ENCODE data around the gene CAP2.

Gene CAP2

GRCh38 chr6:17503051-17503450 lies 109.7 kb downstream of the CAP2 start:
- no peak for TF ChIP-seq CTCF (IDR thresholded peaks at IDR 0.05; ENCODE audit: control insufficient read depth, insufficient read depth, low read depth, low read length, missing control alignments)
- DNase-seq (ENCODE audit: low read depth): no peak
- H3K4me3 ChIP-seq (ENCODE audit: control insufficient read depth, low read depth, low read length): no peak overlapping the region

- TF ChIP-seq CTCF (IDR thresholded peaks at IDR 0.05; ENCODE audit: control insufficient read depth, insufficient read depth, low read depth, low read length, missing control alignments): no peak
- no peak for DNase-seq (ENCODE audit: low read depth)
Measured at GRCh38 chr6:17504005-17504404, 110.6 kb downstream of the CAP2 start.

GRCh38 chr6:17505062-17505476 lies 111.7 kb downstream of the CAP2 start:
- no peak for DNase-seq (ENCODE audit: low read depth)
- TF ChIP-seq CTCF (IDR thresholded peaks at IDR 0.05; ENCODE audit: control insufficient read depth, insufficient read depth, low read depth, low read length, missing control alignments): peak; percentile 22
- H3K4me3 ChIP-seq (ENCODE audit: control insufficient read depth, low read depth, low read length): no peak overlapping the region

More at GRCh38 chr6:17504005-17504404, 110.6 kb downstream of the CAP2 start:
- no peak overlapping the region for H3K4me3 ChIP-seq (ENCODE audit: control insufficient read depth, low read depth, low read length)

- DNase-seq (ENCODE audit: low read depth): no peak
- no peak for TF ChIP-seq CTCF (IDR thresholded peaks at IDR 0.05; ENCODE audit: control insufficient read depth, insufficient read depth, low read depth, low read length, missing control alignments)
- no peak overlapping the region for H3K4me3 ChIP-seq (ENCODE audit: control insufficient read depth, low read depth, low read length)
Measured at GRCh38 chr6:17505767-17506280, 112.4 kb downstream of the CAP2 start.

- no peak for TF ChIP-seq CTCF (IDR thresholded peaks at IDR 0.05; ENCODE audit: control insufficient read depth, insufficient read depth, low read depth, low read length, missing control alignments)
- DNase-seq (ENCODE audit: low read depth): no peak
- no peak overlapping the region for H3K4me3 ChIP-seq (ENCODE audit: control insufficient read depth, low read depth, low read length)
Measured at GRCh38 chr6:17506531-17506930, 113.1 kb downstream of the CAP2 start.

- no peak overlapping the region for H3K4me3 ChIP-seq (ENCODE audit: control insufficient read depth, low read depth, low read length)
- no peak for DNase-seq (ENCODE audit: low read depth)
- TF ChIP-seq CTCF (IDR thresholded peaks at IDR 0.05; ENCODE audit: control insufficient read depth, insufficient read depth, low read depth, low read length, missing control alignments): no peak
Measured at GRCh38 chr6:17506962-17507361, 113.6 kb downstream of the CAP2 start.

GRCh38 chr6:17511084-17511483 lies 117.7 kb downstream of the CAP2 start:
- no peak for TF ChIP-seq CTCF (IDR thresholded peaks at IDR 0.05; ENCODE audit: control insufficient read depth, insufficient read depth, low read depth, low read length, missing control alignments)
- no peak overlapping the region for H3K4me3 ChIP-seq (ENCODE audit: control insufficient read depth, low read depth, low read length)
- no peak for DNase-seq (ENCODE audit: low read depth)
